Activated CD4-positive, alpha-beta T cell treated with anti-CD3 and anti-CD28 coated beads, Interleukin-2, amount 50 U/mL, for 48 hours (primary cell): Measurements from ENCODE around the gene PLEKHM2.

ENCODE experiments used
- DNase-seq, 2 experiments: peaks; one replicate each; pipeline ENCODE4 v3.0.0-alpha.2; 2020

PLEKHM2 gene

GRCh38 chr1:15740924-15741850 lies 57.1 kb downstream of the PLEKHM2 start:
- peak; percentile 78 to 82 for DNase-seq

DNA sequence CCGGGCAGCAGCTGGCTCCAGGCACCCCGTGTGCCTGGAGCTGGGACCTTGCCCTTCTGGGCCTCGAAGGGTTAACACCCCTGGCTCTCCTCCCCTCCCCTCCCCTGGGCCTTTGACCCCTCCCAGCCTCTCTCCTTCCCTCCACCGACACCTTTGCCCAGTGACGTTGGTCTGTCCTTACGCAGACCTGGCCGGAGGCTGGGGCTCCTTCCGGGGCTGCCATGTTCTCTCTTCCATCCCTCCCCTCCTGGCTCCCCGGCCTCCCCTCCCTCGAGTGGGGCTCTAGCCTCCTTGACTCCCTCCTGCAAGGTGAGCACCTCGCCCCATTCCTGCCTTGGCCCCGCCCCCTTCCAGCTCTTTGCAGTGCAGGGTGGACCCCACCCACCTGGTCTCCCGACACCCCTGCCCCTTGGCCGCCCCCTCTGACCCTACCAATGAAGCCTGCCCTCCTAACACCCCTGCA lies 58.2 kb downstream of the PLEKHM2 start, which contains the start of gene TMEM82:
TMEM82 (plus strand) TSS at position 161 of the 463 bp plus-strand sequence; CDS start at position 222, 61 bp downstream.
- DNase-seq, result no peak

DNA sequence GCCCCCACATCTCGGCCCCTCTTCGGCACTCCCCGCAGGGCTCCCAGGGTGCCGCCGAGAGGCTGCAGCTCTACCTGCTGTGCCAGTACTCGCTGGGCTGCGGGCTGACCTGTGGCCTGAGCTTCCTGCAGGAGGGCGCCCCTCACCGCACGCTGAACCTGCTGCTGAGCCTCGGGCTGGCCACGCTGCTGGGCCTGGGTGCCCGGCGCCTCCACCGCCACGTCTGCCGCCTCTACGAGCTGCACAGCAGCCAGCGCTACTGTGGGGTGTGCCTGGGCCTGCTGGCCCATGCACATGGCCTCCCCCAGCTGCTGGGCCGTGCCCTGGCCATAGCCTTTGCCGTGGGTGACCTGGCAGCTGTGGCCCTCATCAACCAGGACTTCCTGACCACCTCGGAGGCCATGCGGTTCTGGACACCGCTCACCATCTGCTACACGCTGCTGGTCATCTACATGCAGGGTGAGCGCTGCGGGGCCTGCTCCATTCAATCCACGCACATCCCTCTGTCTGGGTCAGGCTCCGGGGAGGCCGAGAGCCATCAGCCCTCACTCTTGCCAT lies 60.1 kb downstream of the PLEKHM2 start:
- DNase-seq, result no peak

GRCh38 chr1:15747378-15747777 lies 63.3 kb downstream of the PLEKHM2 start:
- no peak for DNase-seq

DNA sequence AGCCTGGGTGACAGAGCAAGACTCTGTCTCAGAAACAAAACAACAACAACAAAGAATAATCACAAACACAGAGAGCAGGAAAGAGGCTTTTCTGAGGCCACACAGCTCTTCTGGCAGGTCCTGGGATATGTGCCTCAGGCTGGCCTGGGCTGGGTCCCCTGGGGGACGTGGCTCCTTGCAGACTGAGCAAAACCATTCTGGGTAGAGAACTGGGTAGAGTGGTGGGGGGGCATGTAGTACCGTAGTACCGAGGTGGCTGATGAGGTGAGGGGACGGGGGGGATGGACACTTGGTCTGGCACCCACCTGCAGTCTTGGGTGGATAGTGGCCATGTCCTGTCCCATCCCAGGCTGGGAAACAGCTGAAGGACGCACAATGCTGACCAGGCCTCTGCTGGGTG lies 64.1 kb downstream of the PLEKHM2 start:
- DNase-seq, result no peak

DNA sequence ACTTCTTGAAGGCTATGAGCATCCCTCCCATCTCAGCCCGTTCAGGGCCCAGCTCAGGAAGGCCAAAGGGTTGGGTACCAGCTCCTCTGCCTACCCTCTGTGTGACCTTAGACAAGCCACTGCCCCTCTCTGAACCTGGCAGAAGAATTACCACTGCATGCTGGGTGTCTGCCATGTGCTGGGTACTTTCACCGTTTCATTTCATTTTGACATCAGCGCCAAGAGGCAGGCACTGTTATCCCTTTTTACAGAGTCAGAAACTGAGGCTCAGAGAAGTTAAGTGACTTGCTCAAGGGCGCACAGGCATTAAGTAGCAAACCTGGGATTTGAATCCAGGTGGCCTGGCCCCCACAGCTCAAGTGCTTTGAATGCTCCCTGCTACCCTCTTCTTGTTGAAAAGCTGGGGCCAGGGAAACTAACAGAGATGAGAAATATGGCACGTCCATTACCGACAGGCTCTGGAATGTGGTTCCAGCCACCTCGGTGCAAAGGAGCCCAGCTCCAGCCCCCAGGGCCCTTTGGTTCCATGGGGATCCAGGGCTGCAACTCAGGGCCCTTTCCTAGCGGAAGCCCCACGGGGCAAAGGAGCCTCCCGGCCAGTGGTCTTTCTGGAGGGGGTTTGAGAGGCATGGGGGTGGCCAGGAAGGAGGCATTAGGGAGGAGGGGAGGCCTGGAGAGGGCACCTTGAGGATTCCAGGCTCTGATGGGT lies 64.7 kb downstream of the PLEKHM2 start:
- DNase-seq, result no peak

DNA sequence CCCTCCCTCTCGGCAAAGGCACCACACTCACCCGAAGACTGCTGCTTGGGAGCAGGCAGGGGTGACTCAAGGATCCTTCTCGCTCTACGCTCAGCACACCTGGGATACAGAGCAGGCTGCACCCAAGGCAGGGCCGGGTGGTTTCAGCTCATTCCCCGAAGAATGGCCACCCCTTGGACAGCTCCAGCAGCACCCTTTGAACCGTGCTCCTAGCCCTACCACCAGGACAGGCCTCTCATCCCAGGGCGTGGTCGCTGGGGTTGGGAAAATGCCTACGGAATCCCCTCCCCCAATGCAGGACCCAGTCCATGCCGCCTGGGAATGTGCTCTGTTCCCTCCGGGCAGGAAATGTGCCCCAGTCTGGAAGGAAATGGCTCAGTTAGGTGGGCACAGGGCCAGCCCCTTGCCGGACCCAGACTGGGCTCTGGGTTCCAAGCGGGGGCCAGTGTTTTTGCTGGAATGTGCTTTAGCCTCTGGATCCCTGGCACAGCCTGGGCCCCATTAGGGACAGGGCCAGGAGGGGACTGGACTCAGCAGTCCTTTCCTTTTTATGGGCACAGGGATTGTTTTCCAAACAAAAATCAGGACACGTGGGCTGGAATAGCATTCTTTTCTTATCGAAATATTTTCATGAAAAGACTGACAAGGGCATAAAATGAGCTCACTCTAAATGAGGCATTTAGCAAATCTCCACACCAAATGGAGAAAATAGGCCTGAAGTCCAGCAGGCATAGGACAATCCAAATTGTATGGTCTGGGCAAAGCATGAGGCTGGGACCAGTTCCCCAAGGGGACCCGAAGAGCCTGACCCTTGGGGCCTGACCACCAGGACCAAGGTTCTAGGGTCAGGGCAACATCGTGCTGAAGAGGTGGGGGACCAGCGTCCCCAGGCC lies 65.5 kb downstream of the PLEKHM2 start:
- no peak for DNase-seq

- DNase-seq, result no peak
Measured at GRCh38 chr1:15750924-15751323, 66.8 kb downstream of the PLEKHM2 start.

DNA sequence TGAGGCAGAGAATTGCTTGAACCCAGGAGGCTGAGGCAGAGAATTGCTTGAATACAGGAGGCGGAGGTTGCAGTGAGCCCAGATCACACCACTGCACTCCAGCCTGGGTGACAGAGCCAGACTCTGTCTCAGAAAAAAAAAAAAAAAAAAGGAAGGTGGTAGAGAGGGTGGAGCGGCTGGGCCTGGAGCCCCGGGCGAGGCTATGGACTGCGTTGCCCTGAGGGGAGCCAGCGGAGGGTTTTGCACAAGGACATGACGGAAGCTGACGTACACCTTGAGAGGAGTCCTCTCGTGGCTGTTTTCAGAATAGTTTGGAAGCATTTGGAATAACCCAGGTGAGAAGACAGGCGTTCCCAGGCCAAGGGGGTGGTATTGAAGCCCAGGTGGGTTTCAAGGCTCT lies 67.6 kb downstream of the PLEKHM2 start:
- DNase-seq, result no peak

- DNase-seq, result no peak
Measured at GRCh38 chr1:15753776-15754175, 69.7 kb downstream of the PLEKHM2 start.

DNA sequence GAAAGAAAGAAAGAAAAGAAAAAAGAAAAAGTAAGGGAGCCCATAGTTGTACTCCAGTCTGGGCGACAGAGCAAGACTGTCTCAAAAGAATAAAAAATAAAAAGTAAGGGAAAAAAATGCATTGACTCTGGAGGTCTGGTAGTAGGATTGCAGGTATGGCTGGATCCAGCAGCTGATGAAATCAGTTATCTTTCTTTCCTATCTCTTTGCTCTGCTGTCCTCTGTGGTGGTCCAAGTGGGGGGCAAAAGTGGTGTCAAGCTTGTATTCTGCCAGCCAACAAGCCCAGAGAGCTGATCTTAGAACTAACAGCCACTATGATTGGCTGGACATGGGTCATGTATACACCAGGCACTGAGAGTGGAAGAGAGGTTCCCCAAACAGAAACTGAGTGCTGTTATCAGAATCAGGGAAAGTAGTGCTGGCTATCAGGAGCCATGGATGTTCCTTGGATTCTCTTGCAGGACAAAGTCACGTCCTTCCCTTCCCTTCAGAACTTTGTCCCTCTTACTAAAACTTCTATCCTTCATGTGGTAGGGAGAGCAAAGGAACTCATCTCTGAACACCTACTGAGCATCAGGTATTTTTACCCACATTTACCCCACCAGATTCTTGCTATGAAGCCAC lies 71.0 kb downstream of the PLEKHM2 start:
- no peak for DNase-seq

DNA sequence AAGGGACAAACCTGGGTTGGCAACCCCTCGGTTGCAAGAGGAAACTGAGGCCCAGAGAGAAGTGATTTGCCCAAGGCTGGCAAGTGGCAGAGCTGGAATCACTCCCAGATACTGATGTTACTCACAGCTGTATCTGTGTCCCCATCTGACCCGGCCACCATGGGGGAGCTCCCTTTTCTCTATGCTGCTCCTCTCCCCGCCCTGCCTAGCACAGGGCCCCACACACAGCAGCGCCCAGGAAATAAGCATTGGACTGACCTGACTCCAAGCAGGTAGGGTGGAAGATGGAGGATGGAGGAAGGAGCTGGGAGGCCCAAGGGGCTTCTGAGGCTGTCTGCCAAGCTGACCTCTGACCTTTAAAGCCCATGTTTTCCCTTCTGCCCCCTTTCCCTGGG lies 71.5 kb downstream of the PLEKHM2 start:
- DNase-seq, result no peak

- peak in 1 of 2 experiments; percentile 20 for DNase-seq
Measured at GRCh38 chr1:15756143-15757015, 72.3 kb downstream of the PLEKHM2 start.

GRCh38 chr1:15757016-15757543 lies 73.0 kb downstream of the PLEKHM2 start:
- DNase-seq, result no peak

- DNase-seq, result no peak
Measured at GRCh38 chr1:15757575-15758342, 73.6 kb downstream of the PLEKHM2 start.

DNA sequence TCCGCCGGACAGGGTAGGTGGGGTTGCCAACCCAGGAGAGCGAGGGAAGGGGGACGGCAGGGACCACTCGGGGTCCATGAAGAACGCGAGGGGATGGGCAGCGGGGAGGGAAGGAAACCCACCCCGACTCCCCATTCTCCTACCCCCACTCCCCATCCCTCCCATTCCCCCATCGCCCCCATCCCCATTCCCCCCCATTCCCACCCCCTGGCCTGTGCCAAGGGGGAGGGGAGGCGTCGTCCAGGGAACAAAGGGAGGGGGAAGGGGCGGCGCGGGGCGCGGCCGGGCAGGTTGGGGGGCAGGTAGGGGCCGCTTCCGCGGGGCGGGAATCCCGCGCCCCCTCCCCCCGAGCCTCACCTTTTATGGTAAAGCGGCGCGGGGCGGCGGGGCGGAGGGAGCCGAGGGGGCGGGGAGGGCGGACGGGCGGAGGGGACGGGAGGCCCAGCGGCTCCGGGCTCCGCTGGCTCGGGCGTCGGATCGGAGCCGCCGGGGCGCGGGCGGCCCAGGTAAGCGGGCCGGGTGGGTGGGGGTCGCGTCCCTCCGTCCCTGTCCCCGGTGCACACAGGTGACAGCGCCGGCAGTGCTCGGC lies 74.3 kb downstream of the PLEKHM2 start, which contains the start of gene FBLIM1:
FBLIM1 (plus strand) TSS at position 453 of the 589 bp plus-strand sequence. CDS start 6,189 bp downstream, outside the sequence.
- DNase-seq, result no peak

DNA sequence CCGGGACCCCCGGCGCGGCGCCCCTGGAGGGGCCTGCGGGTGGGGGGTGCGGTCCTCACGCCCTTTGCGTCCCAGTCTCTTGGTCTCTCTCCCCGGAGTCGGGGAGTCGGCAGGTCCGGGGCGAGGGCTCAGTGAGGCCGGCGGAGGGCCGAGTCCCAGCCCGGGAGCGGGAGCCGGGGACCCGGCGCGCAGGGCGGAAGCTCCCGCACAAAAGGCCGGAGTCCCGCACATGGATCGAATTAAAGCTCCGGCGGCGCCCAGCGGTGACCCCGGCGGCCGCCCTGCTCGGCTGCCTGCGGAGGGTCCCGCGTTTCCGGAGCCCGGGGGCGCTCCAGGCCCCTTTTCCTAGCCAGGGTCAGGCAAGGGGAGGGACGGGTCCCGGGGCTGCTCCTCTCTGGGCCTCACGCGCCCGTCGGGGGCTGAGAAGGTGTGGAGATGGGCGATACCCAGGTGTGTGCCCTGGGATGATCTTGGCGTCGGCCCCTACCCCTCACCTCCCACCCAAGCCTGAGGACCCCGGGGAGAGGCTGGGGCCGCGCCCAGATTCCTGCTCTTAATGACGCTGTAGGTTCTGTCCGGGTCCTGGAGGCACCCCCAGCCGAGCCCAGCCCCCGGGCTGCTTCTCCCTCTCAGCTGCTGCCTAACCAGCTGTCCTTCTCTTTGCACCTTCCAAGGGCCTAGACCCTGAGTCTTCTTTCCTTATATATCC lies 75.0 kb downstream of the PLEKHM2 start:
- DNase-seq, result no peak

GRCh38 chr1:15760520-15761211 lies 76.5 kb downstream of the PLEKHM2 start:
- no peak for DNase-seq
